GM12878 (cell line): ENCODE data around the gene TMUB1. TPM values are rescaled to one million over a fixed set of nuclear protein-coding genes. Genes with fewer than 3 reads are reported as not detected.

Source experiments
- ATAC-seq: fragments of 200-7000 bp; cut with Tn5 transposase; 3 replicates; pipeline ENCODE4 v1.9.1; 2020; ENCODE audit warnings: mild to moderate bottlenecking, moderate library complexity
- BruUV-seq: library from RNA; stranded (reverse); fragments of 400-500 nt; replicated peaks from 2 replicates; lab custom pipeline; 2021; lab: Mats Ljungman, UMichigan
- CTCF ChIA-PET: fragments of 300-600 bp; sonication (Branson Sonifier 250); formaldehyde crosslinking; extraction: SDS; loops from one replicate; lab custom pipeline; 2021; ENCODE audit warnings: inconsistent platforms; lab: Yijun Ruan, JAX
- POLR2A ChIA-PET: fragments of 350-600 bp; formaldehyde crosslinking; extraction: SDS; loops from one replicate; lab custom pipeline; 2021; ENCODE audit warnings: inconsistent platforms; lab: Charles Lee
- RAD21 ChIA-PET: fragments of 300-600 bp; sonication (Branson Sonifier 250); formaldehyde crosslinking; loops from one replicate; lab custom pipeline; 2023; ENCODE audit warnings: antibody characterized with exemption; ENCODE audit not compliant: unreplicated experiment; lab: Charles Lee
- SMC1A ChIA-PET: fragments of 300-600 bp; sonication (Branson Sonifier 250); formaldehyde crosslinking; loops from one replicate; lab custom pipeline; 2023; ENCODE audit not compliant: unreplicated experiment, uncharacterized antibody; lab: Charles Lee
- DNase-seq: peaks from one replicate; pipeline ENCODE4 v3.0.0-alpha.2; 2011; ENCODE audit warnings: low read depth, low spot score
- FAIRE-seq: peaks from 3 replicates; lab custom pipeline; 2011; peaks lifted over from hg19 to GRCh38; lab: Jason Lieb, UNC
- H2AFZ ChIP-seq: 2 replicates; pipeline ENCODE4 v1.6.0; 2011; ENCODE audit warnings: low read depth, low read length, control low read depth; ENCODE audit not compliant: control insufficient read depth
- H3K27ac ChIP-seq: 2 replicates; pipeline ENCODE4 v1.5.1; 2011; ENCODE audit warnings: control low read depth; ENCODE audit not compliant: control insufficient read depth, insufficient read depth
- H3K27me3 ChIP-seq, 2 experiments: replicated peaks in 1 of 2; 2 replicates each; pipeline versions ENCODE4 v1.6.0 to v1.6.1; 2011; ENCODE audit warnings: low read length in 1 of 2; ENCODE audit not compliant: control insufficient read depth in 2 of 2, insufficient read depth in 2 of 2
- H3K36me3 ChIP-seq, 2 experiments: 2 replicates each; pipeline ENCODE4 v1.5.1; 2011; ENCODE audit warnings: low read length in 1 of 2; ENCODE audit not compliant: control insufficient read depth in 2 of 2, insufficient read depth in 2 of 2
- H3K4me1 ChIP-seq: 2 replicates; pipeline ENCODE4 v1.6.1; 2011; ENCODE audit warnings: mild to moderate bottlenecking, low read length, moderate library complexity, mixed read lengths; ENCODE audit not compliant: control insufficient read depth, insufficient read depth
- H3K4me2 ChIP-seq: 2 replicates; pipeline ENCODE4 v1.6.0; 2011; ENCODE audit warnings: control low read depth; ENCODE audit not compliant: control insufficient read depth, insufficient read depth
- H3K4me3 ChIP-seq: fragments of 200-600 bp; sonication (generic); 2 replicates; pipeline ENCODE4 v1.5.1; 2016
- H3K79me2 ChIP-seq: 2 replicates; pipeline ENCODE4 v1.6.0; 2011; ENCODE audit warnings: low read length; ENCODE audit not compliant: control insufficient read depth, insufficient read depth
- H3K9ac ChIP-seq: 2 replicates; pipeline ENCODE4 v1.8.0; 2011; ENCODE audit warnings: low read length, control low read depth, mixed read lengths; ENCODE audit not compliant: control insufficient read depth, insufficient read depth
- H3K9me3 ChIP-seq: replicated peaks from 3 replicates; pipeline ENCODE4 v1.5.1; 2011; ENCODE audit warnings: mild to moderate bottlenecking, low read length; ENCODE audit not compliant: control insufficient read depth, insufficient read depth
- H4K20me1 ChIP-seq: 2 replicates; pipeline ENCODE4 v1.6.0; 2011; ENCODE audit not compliant: control insufficient read depth, insufficient read depth
- CHD4 ChIP-seq: fragments of 200-600 bp; sonication (generic); IDR thresholded peaks from 2 replicates; pipeline ENCODE4 v1.6.1; 2016; ENCODE audit warnings: mild to moderate bottlenecking
- FOS ChIP-seq: IDR thresholded peaks from 3 replicates; pipeline ENCODE4 v1.6.1; 2011; ENCODE audit warnings: borderline replicate concordance; ENCODE audit not compliant: insufficient read length; ENCODE audit errors: extremely low read depth
- GATAD2B ChIP-seq: fragments of 450-650 bp; conservative IDR thresholded peaks from 2 replicates; pipeline ENCODE4 v1.6.1; 2017; ENCODE audit warnings: low read depth, mild to moderate bottlenecking, moderate library complexity
- HDAC2 ChIP-seq: fragments of 200-600 bp; sonication (generic); IDR thresholded peaks from 2 replicates; pipeline ENCODE4 v1.6.1; 2017
- IRF3 ChIP-seq: fragments of 450-650 bp; IDR thresholded peaks from 2 replicates; pipeline ENCODE4 v1.6.1; 2014; ENCODE audit warnings: mild to moderate bottlenecking
- MYB ChIP-seq: fragments of 150-350 bp; IDR thresholded peaks from 2 replicates; pipeline ENCODE4 v1.6.1; 2014; ENCODE audit warnings: mild to moderate bottlenecking, low read depth, low read length, borderline replicate concordance
- NFIC ChIP-seq: IDR thresholded peaks from 2 replicates; pipeline ENCODE4 v1.6.1; 2012; ENCODE audit warnings: low read depth, mild to moderate bottlenecking, inconsistent platforms, low read length, moderate library complexity
- NFXL1 ChIP-seq: fragments of 450-650 bp; IDR thresholded peaks from 2 replicates; pipeline ENCODE4 v1.6.1; 2017; ENCODE audit warnings: antibody characterized with exemption, mild to moderate bottlenecking, borderline replicate concordance
- NR2C2 ChIP-seq: IDR thresholded peaks from 2 replicates; pipeline ENCODE4 v1.6.1; 2011; ENCODE audit warnings: borderline replicate concordance, low read depth; ENCODE audit not compliant: control insufficient read depth, insufficient read length
- POLR2AphosphoS5 ChIP-seq: IDR thresholded peaks from 2 replicates; pipeline ENCODE4 v1.6.1; 2011; ENCODE audit warnings: mild to moderate bottlenecking, low read length, inconsistent platforms
- PRDM15 ChIP-seq: fragments of 450-650 bp; formaldehyde crosslinking; IDR thresholded peaks from 2 replicates; pipeline ENCODE4 v1.4.0; 2020; ENCODE audit warnings: mild to moderate bottlenecking, moderate library complexity
- SIX5 ChIP-seq: IDR thresholded peaks from 2 replicates; pipeline ENCODE4 v1.6.1; 2011; ENCODE audit warnings: mild to moderate bottlenecking, low read depth, low read length, moderate library complexity; ENCODE audit not compliant: severe bottlenecking
- SMARCA5 ChIP-seq: fragments of 450-650 bp; IDR thresholded peaks from 2 replicates; pipeline ENCODE4 v1.6.1; 2017; ENCODE audit warnings: mild to moderate bottlenecking
- SREBF1 ChIP-seq: IDR thresholded peaks from 2 replicates; pipeline ENCODE4 v1.6.1; 2012; ENCODE audit warnings: mild to moderate bottlenecking, low read length
- SREBF2 ChIP-seq: IDR thresholded peaks from 2 replicates; pipeline ENCODE4 v1.6.1; 2012; ENCODE audit warnings: mild to moderate bottlenecking, low read length
- ZBTB4 ChIP-seq: fragments of 450-650 bp; formaldehyde crosslinking; IDR thresholded peaks from 2 replicates; pipeline ENCODE4 v1.4.0; 2022; ENCODE audit warnings: mild to moderate bottlenecking, moderate library complexity
- WGBS: methylation state at CpG from one replicate; pipeline ENCODE4 v1.1.6; 2016; ENCODE audit warnings: low lambda C conversion rate; ENCODE audit not compliant: insufficient replicate concordance, insufficient coverage; ENCODE audit errors: missing lambda C conversion rate; 5-methylcytosine and 5-hydroxymethylcytosine counted together
- in situ Hi-C: fragments of 300-500 bp; cut with MboI; formaldehyde crosslinking; loops from 9 replicates; pipeline ENCODE4 v1.14.3; 2018; ENCODE audit warnings: mixed read lengths
- intact Hi-C: fragments of 100-400 bp; cut with micrococcal nuclease; formaldehyde crosslinking; loops from one replicate; pipeline ENCODE4 v1.14.2; 2022; ENCODE audit not compliant: unreplicated experiment
- polyA plus RNA-seq, 11 experiments: library from polyadenylated mRNA; depleted of rRNA in 4 of 11; unstranded in 6 of 11; stranded (reverse) in 5 of 11; fragments of >200 nt; fragmentation: Nextera tagmentation in 4 of 11; fragmentation: Illumina TruSeq in 1 of 11; extraction: Ambion mirVana in 4 of 11; extraction: Trizol in 1 of 11; gene quantifications; 1 replicate in 1 of 11; 2 replicates in 10 of 11; pipeline versions ENCODE4 v1.2.1 to v1.2.3, GENCODE V29; 2011 to 2016; ENCODE audit warnings: inconsistent platforms in 2 of 11, missing spikeins in 2 of 11, low read depth in 1 of 11
- total RNA-seq, 4 experiments: library from RNA; depleted of rRNA in 3 of 4; stranded (reverse); fragments of >200 nt in 3 of 4; fragmentation: Illumina TruSeq in 1 of 4; extraction: Trizol in 1 of 4; gene quantifications; 2 replicates each; pipeline versions ENCODE4 v1.2.1 to v1.2.3, GENCODE V29; 2013 to 2021

The TMUB1 gene
- total and polyA plus RNA-seq, 10 of the 15 experiments (the other 5 are each of a cell fraction or from before 2014, with no cell fraction given), result 0.27 to 79.5 (median 41.3) TPM; not detected in 1

- FAIRE-seq, result peak; percentile 89
- peak within 1 kb of the TSS; percentile 96 for H3K9ac ChIP-seq
- no peaks in the 10 kb centered on the region for H3K9me3 ChIP-seq
- H3K4me3 ChIP-seq, result peak within 1 kb of the TSS; percentile 83
- peaks cover 31% of the 10 kb centered on the region for H3K4me1 ChIP-seq
- no peaks in the 10 kb centered on the region for H3K27me3 ChIP-seq
- peak within 1 kb of the TSS; percentile 100 for H3K4me2 ChIP-seq
- in situ Hi-C loops, result no loop called here
- ATAC-seq, result peak; percentile 89
- RAD21 ChIA-PET, result interaction anchor here (1.0 kb wide), 1 partner anchor 53 kb away, joined by 3 read pairs; the partner anchor contains the start of gene ABCB8
- CTCF ChIA-PET, result interaction anchor here (0.8 kb wide), 1 partner anchor 22 kb away, joined by 3 read pairs; the partner anchor contains the start of gene SLC4A2
- POLR2A ChIA-PET, result interaction anchor here (0.9 to 1.0 kb wide), 3 partner anchors 9 to 52 kb away, joined by 3 to 7 read pairs (median 3); partner anchors contain the start of gene ABCB8
- no TSS peak for BruUV-seq
- peaks cover 0 to 11% of the 10 kb centered on the region in 2 experiments; a peak in 2 of 4 replicates for H3K36me3 ChIP-seq
- SMC1A ChIA-PET, result interaction anchor here (0.7 to 0.8 kb wide), 3 partner anchors 13 to 1480 kb away, joined by 3 to 4 read pairs (median 3); no protein-coding TSS in a partner anchor
- peaks cover 41% of the 10 kb centered on the region for H3K79me2 ChIP-seq
- H2AFZ ChIP-seq, result peak within 1 kb of the TSS; percentile 75
- intact Hi-C loops, result loop anchor here (1.0 kb wide), 1 partner anchor 22 kb away; no protein-coding TSS in a partner anchor
- H3K27ac ChIP-seq, result peak within 1 kb of the TSS; percentile 90
- 2% methylated on average over 57 of the region's 66 CpGs for WGBS
- no peaks in the 10 kb centered on the region; the same call in 1 of the 2 replicates for H4K20me1 ChIP-seq
- no peak for DNase-seq
- TF ChIP-seq IRF3 (no peak), FOS (no peak), SREBF1 (no peak), NR2C2 (no peak), SREBF2 (no peak), PRDM15 (CRISPR knock-in tag) (no peak), POLR2AphosphoS5 (peak; percentile 81), MYB (no peak), CHD4 (no peak), GATAD2B (peak; percentile 56; the same call in 1 of the 2 replicates), ZBTB4 (CRISPR knock-in tag) (no peak), SMARCA5 (no peak), NFIC (no peak), SIX5 (peak; percentile 23), NFXL1 (no peak), HDAC2 (no peak)
Observed at GRCh38 chr7:151080522-151081169, 2.6 kb downstream of the TMUB1 start, which contains the start of gene FASTK. TSS of gene FASTK (minus strand) at chr7:151080809. CDS start at chr7:151080766, 43 bp downstream.
